GM21360 (cell line): ENCODE results near the gene LONRF2.

Experiments used
- ATAC-seq: cut with Tn5 transposase; IDR thresholded peaks from one replicate; pipeline ENCODE4 v1.9.1; 2021; ENCODE audit warnings: mild to moderate bottlenecking, moderate library complexity; ENCODE audit not compliant: unreplicated experiment

LONRF2 gene

GRCh38 chr2:100301881-100302584 is 20.3 kb downstream of the LONRF2 start:
- no peak for ATAC-seq

GRCh38 chr2:100299548-100299947 is 22.8 kb downstream of the LONRF2 start:
- no peak for ATAC-seq

GRCh38 chr2:100297511-100297910 is 24.8 kb downstream of the LONRF2 start:
- ATAC-seq: no peak

GRCh38 chr2:100294162-100294497 is 28.2 kb downstream of the LONRF2 start:
- no peak for ATAC-seq

GRCh38 chr2:100293341-100294161 is 28.8 kb downstream of the LONRF2 start:
- ATAC-seq: no peak

- no peak for ATAC-seq
Measured at GRCh38 chr2:100292022-100292580, 30.2 kb downstream of the LONRF2 start.

GRCh38 chr2:100291152-100291970 is 30.9 kb downstream of the LONRF2 start:
- ATAC-seq: no peak

- no peak for ATAC-seq
Measured at GRCh38 chr2:100290718-100291151, 31.6 kb downstream of the LONRF2 start.

- no peak for ATAC-seq
Measured at GRCh38 chr2:100289020-100289419, 33.3 kb downstream of the LONRF2 start.

GRCh38 chr2:100286318-100286717 is 36.0 kb downstream of the LONRF2 start:
- no peak for ATAC-seq

- ATAC-seq: no peak
Measured at GRCh38 chr2:100285691-100286090, 36.6 kb downstream of the LONRF2 start.

- ATAC-seq: no peak
Measured at GRCh38 chr2:100285011-100285410, 37.3 kb downstream of the LONRF2 start.

GRCh38 chr2:100283724-100284501 is 38.4 kb downstream of the LONRF2 start:
- no peak for ATAC-seq

GRCh38 chr2:100281521-100282438 is 40.5 kb downstream of the LONRF2 start:
- no peak for ATAC-seq

- no peak for ATAC-seq
Measured at GRCh38 chr2:100279586-100280534, 42.4 kb downstream of the LONRF2 start.

- ATAC-seq: no peak
Measured at GRCh38 chr2:100278986-100279385, 43.3 kb downstream of the LONRF2 start.

GRCh38 chr2:100278501-100278900 is 43.8 kb downstream of the LONRF2 start:
- no peak for ATAC-seq

- ATAC-seq: no peak
Measured at GRCh38 chr2:100277540-100278207, 44.6 kb downstream of the LONRF2 start.
